ENCODE results near the gene DCST1.

Gene DCST1

DNA sequence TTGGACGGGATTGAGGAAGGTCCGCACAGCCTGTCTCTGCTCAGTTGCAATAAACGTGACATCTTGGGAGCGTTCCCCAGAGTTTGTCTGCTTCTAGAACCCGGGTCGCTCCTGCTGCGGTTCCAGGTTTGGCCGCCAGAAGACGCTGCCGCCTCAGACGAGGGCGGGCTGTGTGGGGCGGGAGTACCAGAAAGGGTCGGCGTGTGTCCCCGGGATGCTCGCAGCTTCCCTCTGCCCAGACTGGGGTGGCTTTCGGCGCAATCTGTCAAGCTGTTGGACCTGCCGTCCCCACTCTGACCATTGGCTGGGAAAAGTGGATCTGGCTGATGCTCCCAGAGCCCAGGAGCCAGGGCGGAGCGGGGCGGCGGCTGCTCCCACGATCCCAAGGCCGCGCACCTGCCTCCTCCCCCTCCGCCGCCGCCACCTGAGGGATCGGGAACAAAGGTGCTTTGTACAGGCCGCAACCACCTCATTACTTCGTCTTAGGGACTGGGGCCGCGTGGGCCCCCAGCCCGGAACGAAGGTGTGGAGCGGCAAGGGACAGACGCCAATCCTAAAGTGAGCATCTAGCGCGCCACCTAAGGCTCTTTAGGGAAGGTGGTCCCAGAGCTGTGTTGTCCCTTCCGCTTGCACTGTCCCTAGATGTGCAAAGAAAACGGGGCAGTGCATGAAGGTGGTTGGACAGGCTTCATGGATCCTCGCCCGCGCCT lies 29.2 kb downstream of the DCST1 start:
- TF ChIP-seq SIN3A (IDR thresholded peaks at IDR 0.05; ENCODE audit: borderline replicate concordance, insufficient read depth, low read length) (no peak), TAF1 (IDR thresholded peaks at IDR 0.05; ENCODE audit: borderline replicate concordance, insufficient read depth, low read length) (no peak), POLR2AphosphoS5 (IDR thresholded peaks at IDR 0.05; ENCODE audit: low read depth, low read length) (no peak), FOXP2 (optimal IDR thresholded peaks at IDR 0.05; ENCODE audit: borderline replicate concordance, extremely low read depth, extremely low read length, insufficient read depth) (no peak)
- TF ChIP-seq, protein P1, sequence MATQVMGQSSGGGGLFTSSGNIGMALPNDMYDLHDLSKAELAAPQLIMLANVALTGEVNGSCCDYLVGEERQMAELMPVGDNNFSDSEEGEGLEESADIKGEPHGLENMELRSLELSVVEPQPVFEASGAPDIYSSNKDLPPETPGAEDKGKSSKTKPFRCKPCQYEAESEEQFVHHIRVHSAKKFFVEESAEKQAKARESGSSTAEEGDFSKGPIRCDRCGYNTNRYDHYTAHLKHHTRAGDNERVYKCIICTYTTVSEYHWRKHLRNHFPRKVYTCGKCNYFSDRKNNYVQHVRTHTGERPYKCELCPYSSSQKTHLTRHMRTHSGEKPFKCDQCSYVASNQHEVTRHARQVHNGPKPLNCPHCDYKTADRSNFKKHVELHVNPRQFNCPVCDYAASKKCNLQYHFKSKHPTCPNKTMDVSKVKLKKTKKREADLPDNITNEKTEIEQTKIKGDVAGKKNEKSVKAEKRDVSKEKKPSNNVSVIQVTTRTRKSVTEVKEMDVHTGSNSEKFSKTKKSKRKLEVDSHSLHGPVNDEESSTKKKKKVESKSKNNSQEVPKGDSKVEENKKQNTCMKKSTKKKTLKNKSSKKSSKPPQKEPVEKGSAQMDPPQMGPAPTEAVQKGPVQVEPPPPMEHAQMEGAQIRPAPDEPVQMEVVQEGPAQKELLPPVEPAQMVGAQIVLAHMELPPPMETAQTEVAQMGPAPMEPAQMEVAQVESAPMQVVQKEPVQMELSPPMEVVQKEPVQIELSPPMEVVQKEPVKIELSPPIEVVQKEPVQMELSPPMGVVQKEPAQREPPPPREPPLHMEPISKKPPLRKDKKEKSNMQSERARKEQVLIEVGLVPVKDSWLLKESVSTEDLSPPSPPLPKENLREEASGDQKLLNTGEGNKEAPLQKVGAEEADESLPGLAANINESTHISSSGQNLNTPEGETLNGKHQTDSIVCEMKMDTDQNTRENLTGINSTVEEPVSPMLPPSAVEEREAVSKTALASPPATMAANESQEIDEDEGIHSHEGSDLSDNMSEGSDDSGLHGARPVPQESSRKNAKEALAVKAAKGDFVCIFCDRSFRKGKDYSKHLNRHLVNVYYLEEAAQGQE (IDR thresholded peaks at IDR 0.05; ENCODE audit: insufficient read depth in 1 of 2, low read depth in 2 of 2, low read length in 2 of 2) = no peak

- peak; percentile 95 for TF ChIP-seq POLR2AphosphoS5 (IDR thresholded peaks at IDR 0.05; ENCODE audit: low read depth, low read length)
- TF ChIP-seq, protein P1 (IDR thresholded peaks at IDR 0.05; ENCODE audit: insufficient read depth in 1 of 2, low read depth in 2 of 2, low read length in 2 of 2) = 0 out of 4 replicates have a peak, but pooled peaks of 1 of the 2 experiments have one; percentile 12
- TF ChIP-seq SIN3A (IDR thresholded peaks at IDR 0.05; ENCODE audit: borderline replicate concordance, insufficient read depth, low read length) = peak; percentile 22; the same call in 1 of the 2 replicates
- TF ChIP-seq TAF1 (IDR thresholded peaks at IDR 0.05; ENCODE audit: borderline replicate concordance, insufficient read depth, low read length) = peak; percentile 82; the same call in 1 of the 2 replicates
- no peak for TF ChIP-seq FOXP2 (optimal IDR thresholded peaks at IDR 0.05; ENCODE audit: borderline replicate concordance, extremely low read depth, extremely low read length, insufficient read depth)
These were observed 30.0 kb downstream of the DCST1 start, which contains the start of gene EFNA4 for GRCh38 chr1:155063550-155064110. TSS of gene EFNA4 (plus strand) at chr1:155063740. CDS start at chr1:155063824, 84 bp downstream.

DNA sequence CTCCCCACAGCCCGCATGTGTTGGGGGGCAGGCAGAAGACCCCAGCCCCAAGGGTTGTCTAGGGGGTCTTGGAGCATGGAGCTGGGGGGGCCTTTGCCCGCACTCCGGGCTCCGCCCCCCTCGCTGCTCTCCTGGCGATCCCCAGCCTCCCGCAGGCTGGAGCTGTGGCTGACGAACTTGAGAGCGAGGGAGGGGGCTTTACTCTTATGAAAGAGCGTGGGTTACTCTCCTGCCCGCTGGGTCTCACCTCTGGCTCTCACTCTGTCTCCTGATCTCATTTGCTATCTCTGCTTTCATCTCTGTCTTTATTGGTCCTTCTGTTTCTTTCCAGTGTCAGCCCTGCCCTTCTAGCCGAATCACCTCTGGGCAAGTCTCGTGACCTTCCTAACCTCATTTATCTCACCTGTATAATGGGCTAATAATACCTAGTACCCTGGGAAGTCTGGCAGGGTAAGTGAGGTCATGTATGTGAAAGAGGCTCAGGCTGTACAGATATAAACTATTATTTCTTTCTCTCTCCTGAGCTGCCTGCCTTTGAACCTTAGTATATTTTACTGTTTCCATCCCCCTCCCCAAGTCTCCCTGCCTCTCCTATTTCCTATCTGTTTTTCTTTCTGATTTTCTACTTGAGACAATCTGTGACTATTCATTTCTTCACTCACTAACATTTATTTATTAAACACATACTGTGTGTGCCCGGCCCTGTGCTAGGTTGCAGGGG lies 30.6 kb downstream of the DCST1 start:
- TF ChIP-seq POLR2AphosphoS5 (IDR thresholded peaks at IDR 0.05; ENCODE audit: low read depth, low read length) = no peak
- TF ChIP-seq, protein P1 (IDR thresholded peaks at IDR 0.05; ENCODE audit: insufficient read depth in 1 of 2, low read depth in 2 of 2, low read length in 2 of 2) = no peak
- TF ChIP-seq SIN3A (IDR thresholded peaks at IDR 0.05; ENCODE audit: borderline replicate concordance, insufficient read depth, low read length) = no peak
- no peak for TF ChIP-seq TAF1 (IDR thresholded peaks at IDR 0.05; ENCODE audit: borderline replicate concordance, insufficient read depth, low read length)
- no peak for TF ChIP-seq FOXP2 (optimal IDR thresholded peaks at IDR 0.05; ENCODE audit: borderline replicate concordance, extremely low read depth, extremely low read length, insufficient read depth)

DNA sequence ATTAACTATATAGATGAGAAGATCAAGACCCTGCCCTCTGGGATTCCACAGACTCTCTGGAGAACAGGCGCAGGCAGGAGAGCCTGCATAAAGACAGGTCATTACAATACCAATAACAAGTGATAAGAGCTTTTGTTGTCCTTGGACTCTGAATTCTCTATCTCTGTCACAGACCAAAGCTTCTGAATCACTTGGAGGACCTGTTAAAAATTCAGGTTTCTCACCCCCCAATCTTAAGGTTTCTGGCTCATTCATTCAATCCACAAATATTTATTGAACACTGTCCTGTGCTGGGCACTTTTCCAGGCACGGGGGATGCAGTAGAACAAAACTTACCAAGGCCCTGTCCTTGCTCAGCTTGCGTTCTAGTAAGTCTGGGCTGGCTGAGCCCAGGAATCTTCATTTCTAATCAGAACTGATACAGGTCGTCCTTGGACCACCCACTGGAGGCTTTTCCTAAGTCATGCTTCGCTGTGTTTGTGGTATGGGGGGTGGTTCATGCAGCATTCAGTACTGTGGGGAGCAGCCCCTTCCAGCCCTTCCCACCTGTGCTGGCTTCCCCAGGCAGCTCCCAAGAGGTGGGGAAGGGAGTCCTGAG lies 31.3 kb downstream of the DCST1 start:
- TF ChIP-seq SIN3A (IDR thresholded peaks at IDR 0.05; ENCODE audit: borderline replicate concordance, insufficient read depth, low read length) = no peak
- no peak for TF ChIP-seq POLR2AphosphoS5 (IDR thresholded peaks at IDR 0.05; ENCODE audit: low read depth, low read length)
- TF ChIP-seq, protein P1 (IDR thresholded peaks at IDR 0.05; ENCODE audit: insufficient read depth in 1 of 2, low read depth in 2 of 2, low read length in 2 of 2) = no peak
- TF ChIP-seq TAF1 (IDR thresholded peaks at IDR 0.05; ENCODE audit: borderline replicate concordance, insufficient read depth, low read length) = no peak
- no peak for TF ChIP-seq FOXP2 (optimal IDR thresholded peaks at IDR 0.05; ENCODE audit: borderline replicate concordance, extremely low read depth, extremely low read length, insufficient read depth)

Measured in PFSK-1 (cell line).